GM03348 (cell line): Measurements from ENCODE around the gene ATP8B2.
A peak's percentile ranks its signal among the peaks of the same experiment; 100 is the strongest.
"Not testable (repeated sequence)": the region's sequence is repeated elsewhere in the genome, so short reads cannot be mapped to it uniquely, and the experiment has no call there.

Experiments used
- DNase-seq: peaks from one replicate; pipeline ENCODE4 v3.0.0; 2012; ENCODE audit warnings: low spot score

The ATP8B2 gene

DNA sequence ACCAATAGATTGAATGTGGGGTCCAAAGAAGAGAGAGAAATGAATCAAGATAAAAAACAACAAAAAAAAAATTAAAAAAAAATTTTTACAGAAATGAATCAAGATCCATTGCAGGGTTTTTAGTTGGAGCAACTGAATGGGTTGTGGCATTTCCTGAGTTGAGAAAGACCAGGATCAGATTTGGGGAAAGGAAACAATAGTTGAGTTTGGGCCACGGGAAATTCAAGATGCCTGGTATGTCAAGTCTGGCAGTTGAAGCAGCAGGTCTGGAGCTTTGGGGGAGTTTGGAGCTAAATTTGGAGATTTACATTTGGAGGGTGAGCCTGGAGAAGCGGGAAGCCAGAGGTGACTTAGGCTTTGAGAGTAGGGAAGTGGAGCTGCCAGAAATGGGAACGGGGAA is 22.6 kb downstream of the ATP8B2 start:
- no peak for DNase-seq

- DNase-seq, result no peak
Measured at GRCh38 chr1:154348429-154349076, 23.2 kb downstream of the ATP8B2 start.

- no peak for DNase-seq
Measured at GRCh38 chr1:154349121-154349520, 23.8 kb downstream of the ATP8B2 start.

DNA sequence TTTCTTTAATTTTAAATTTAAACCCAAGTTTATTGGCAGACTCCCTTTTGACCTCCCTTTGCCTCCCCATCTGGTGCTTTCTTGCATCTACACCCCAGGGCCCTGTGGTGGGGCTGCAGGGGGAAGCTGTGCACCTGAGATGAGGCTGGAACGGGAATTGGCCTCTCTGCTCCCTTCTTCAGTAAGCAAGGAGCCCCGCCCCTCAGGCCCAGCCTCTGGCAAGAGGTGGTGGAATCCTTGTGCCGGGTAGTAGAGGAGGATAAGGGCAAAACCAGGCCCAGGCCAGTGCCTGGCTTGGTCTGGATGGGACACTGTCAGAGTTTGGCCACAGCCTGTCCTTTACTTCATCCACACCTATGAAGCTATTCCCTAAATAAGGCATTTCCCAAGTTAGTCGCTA is 25.1 kb downstream of the ATP8B2 start:
- DNase-seq, result no peak

- DNase-seq, result no peak
Measured at GRCh38 chr1:154351363-154352068, 26.2 kb downstream of the ATP8B2 start.

- no peak for DNase-seq
Measured at GRCh38 chr1:154352245-154352580, 26.9 kb downstream of the ATP8B2 start.

GRCh38 chr1:154352581-154353459 is 27.5 kb downstream of the ATP8B2 start:
- DNase-seq, result peak; percentile 78

DNA sequence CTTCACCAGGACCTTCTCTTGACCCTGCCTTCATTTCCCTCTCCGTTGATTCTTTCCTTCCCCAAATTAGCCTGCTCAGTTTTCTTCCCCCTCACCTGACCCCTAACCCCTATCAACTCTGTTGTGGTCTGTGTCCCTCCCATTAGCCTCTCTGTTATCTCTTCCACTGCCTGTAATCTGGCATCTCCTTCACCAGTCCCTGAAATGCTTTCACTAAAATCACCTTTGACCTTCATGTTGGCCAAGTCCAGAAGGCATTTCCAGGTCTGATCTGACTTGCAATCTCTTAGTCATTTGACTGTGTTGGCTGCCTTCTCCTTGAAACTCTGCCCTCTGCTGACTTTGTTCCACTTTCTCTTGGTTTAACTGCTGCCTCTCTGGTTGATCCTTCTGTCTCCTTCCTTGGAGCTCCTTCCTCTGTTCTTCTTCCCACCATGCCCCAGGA is 28.2 kb downstream of the ATP8B2 start:
- peak; percentile 69 for DNase-seq

DNA sequence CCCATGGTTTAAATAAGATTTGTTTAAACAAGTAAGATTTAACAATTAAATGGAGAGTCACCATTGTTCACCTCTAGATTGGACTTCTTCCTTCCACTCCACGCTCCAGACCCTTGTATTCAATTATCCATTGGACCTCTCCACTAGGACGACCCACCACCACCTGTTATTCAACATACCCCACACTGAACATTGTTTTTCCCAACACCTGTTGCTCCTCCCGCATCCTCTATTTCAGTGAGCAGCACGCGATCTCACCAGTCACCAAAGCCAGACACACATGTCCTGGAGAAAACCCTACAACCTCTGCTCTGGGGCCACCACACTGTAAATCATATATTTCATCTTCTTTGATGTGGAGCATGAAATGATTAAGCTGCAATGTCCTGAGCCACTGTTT is 28.6 kb downstream of the ATP8B2 start:
- DNase-seq, result no peak

GRCh38 chr1:154358519-154358918 is 33.2 kb downstream of the ATP8B2 start:
- DNase-seq, result no peak

GRCh38 chr1:154360288-154360687 is 35.0 kb downstream of the ATP8B2 start:
- no peak for DNase-seq

- DNase-seq, result not testable (repeated sequence)
Measured at GRCh38 chr1:154360881-154361280, 35.6 kb downstream of the ATP8B2 start.

DNA sequence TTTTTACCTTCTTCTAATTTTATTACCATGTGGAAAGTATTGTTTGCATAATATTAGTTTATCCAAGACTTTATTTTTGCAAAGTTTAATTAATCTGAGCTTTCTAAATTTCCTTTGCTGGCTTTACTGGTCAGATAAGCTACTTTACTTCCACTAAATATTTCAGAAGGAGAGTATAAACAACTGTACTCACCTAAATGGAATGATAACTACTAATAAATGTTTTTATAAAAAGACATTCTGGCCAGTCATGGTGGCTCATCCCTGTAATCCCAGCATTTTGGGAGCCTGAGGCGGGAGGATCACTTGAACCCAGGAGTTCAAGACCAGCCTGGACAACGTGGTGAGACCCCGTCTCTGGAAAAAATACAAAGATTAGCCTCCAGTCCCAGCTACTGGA is 36.0 kb downstream of the ATP8B2 start:
- DNase-seq, result no peak

DNA sequence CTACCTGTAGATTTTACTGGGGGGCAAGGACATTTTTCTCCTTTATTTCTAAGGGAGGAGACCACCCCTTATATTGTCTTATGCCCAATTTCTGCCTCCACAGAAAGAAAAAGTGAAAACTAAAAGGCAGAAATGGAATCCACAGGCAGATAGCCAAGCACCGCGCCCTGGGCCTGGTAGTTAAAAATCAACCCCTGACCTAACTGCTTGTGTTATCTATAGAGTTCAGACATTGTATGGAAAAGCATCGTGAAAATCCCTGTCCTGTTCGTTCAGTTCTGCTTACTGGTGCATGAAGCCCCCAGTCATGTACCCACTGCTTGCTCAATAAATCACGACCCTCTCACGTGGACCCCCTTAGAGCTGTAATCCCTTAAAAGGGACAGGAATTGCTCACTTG is 46.1 kb downstream of the ATP8B2 start:
- no peak for DNase-seq

DNA sequence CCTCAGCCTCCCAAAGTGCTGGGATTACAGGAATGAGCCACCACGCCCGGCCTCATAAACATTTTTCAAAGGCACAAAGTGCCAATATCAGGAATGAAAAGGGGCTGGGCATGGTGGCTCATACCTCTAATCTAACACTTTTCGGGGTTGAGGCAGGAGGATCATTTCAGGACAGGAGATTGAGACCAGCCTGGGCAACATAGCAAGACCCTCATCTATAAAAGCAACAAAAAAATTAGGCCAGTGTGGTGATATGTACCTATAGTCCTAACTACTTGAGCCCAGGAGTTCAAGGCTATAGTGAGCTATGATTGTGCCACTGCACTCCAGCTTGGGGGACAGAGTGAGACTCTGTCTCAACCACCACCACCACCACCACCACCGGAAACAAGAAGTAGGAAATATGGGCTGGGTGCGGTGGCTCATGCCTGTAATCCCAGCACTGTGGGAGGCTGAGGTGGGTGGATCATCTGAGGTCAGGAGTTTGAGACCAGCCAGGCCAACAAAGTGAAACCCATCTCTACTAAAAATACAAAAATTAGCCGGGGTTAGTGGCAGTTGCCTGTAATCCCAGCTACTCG is 48.5 kb downstream of the ATP8B2 start:
- not testable (repeated sequence) for DNase-seq

GRCh38 chr1:154379301-154379700 is 54.0 kb downstream of the ATP8B2 start:
- no peak for DNase-seq

GRCh38 chr1:154384650-154385489 is 59.5 kb downstream of the ATP8B2 start:
- DNase-seq, result no peak

GRCh38 chr1:154386643-154387352 is 61.5 kb downstream of the ATP8B2 start:
- DNase-seq, result peak; percentile 44

GRCh38 chr1:154391086-154391770 is 65.9 kb downstream of the ATP8B2 start:
- DNase-seq, result no peak

DNA sequence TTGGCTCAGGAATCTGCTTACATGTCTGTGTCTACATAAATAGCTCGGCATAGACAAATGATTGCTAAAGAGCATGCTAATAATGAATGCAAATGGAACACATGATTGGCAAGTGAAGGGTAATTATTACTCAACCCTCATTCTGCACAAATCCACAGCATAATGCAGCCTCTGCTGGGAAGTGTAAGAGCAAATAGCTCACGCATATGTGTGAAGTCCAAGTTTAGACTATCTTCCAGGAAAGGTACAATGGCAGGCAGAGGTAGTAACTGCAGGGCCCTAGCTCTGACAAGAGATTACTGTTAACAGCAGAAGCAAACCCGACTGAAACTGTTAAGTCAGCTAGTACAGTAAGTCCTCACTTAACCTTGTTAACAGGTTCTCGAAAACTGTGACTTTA is 72.8 kb downstream of the ATP8B2 start:
- no peak for DNase-seq
